Kidney glomerular epithelial cell (primary cell): Measurements from ENCODE around the gene UBE2H.
A peak's percentile ranks its signal among the peaks of the same experiment; 100 is the strongest.
"Not testable (repeated sequence)": the region's sequence is repeated elsewhere in the genome, so short reads cannot be mapped to it uniquely, and the experiment has no call there.

Source experiments
- DNase-seq: peaks from one replicate; lab custom pipeline; 2025; lab: John Stamatoyannopoulos, UW

UBE2H gene

GRCh38 chr7:129870668-129871067, 82.1 kb downstream of the UBE2H start:
- no peak for DNase-seq

- DNase-seq: no peak
Observed at GRCh38 chr7:129866251-129866650, 86.5 kb downstream of the UBE2H start.

- no peak for DNase-seq
Observed at GRCh38 chr7:129865925-129866201, 86.9 kb downstream of the UBE2H start.

GRCh38 chr7:129865093-129865924, 87.5 kb downstream of the UBE2H start:
- peak; percentile 50 for DNase-seq

- DNase-seq: not testable (repeated sequence)
Observed at GRCh38 chr7:129864676-129865075, 88.1 kb downstream of the UBE2H start.

- DNase-seq: no peak
Observed at GRCh38 chr7:129864042-129864441, 88.7 kb downstream of the UBE2H start.

GRCh38 chr7:129862682-129863081, 90.1 kb downstream of the UBE2H start:
- DNase-seq: no peak

- DNase-seq: not testable (repeated sequence)
Observed at GRCh38 chr7:129860784-129861183, 92.0 kb downstream of the UBE2H start.

GRCh38 chr7:129859183-129859582, 93.6 kb downstream of the UBE2H start:
- DNase-seq: no peak

GRCh38 chr7:129858490-129858889, 94.3 kb downstream of the UBE2H start:
- no peak for DNase-seq

GRCh38 chr7:129857313-129857712, 95.4 kb downstream of the UBE2H start:
- DNase-seq: no peak

- DNase-seq: no peak
Observed at GRCh38 chr7:129855935-129856717, 96.6 kb downstream of the UBE2H start.

GRCh38 chr7:129855234-129855673, 97.5 kb downstream of the UBE2H start:
- DNase-seq: no peak

GRCh38 chr7:129854401-129854800, 98.4 kb downstream of the UBE2H start:
- DNase-seq: no peak

- no peak for DNase-seq
Observed at GRCh38 chr7:129853661-129854268, 99.0 kb downstream of the UBE2H start.

- no peak for DNase-seq
Observed at GRCh38 chr7:129851809-129852208, 101.0 kb downstream of the UBE2H start.

- no peak for DNase-seq
Observed at GRCh38 chr7:129851174-129851573, 101.6 kb downstream of the UBE2H start.

GRCh38 chr7:129848436-129848835, 104.3 kb downstream of the UBE2H start:
- DNase-seq: no peak

GRCh38 chr7:129845972-129846327, 106.8 kb downstream of the UBE2H start:
- DNase-seq: peak; percentile 79

GRCh38 chr7:129845178-129845971, 107.4 kb downstream of the UBE2H start:
- peak; percentile 54 for DNase-seq

- no peak for DNase-seq
Observed at GRCh38 chr7:129843978-129844840, 108.6 kb downstream of the UBE2H start.
